H9 (cell line): ENCODE measurements around the gene NUDT22. TPM values are rescaled to one million over a fixed set of nuclear protein-coding genes. Genes with fewer than 3 reads are reported as not detected.
A peak's percentile ranks its signal among the peaks of the same experiment; 100 is the strongest.

ENCODE experiments used
- DNase-seq: peaks from one replicate; pipeline ENCODE4 v3.0.0-alpha.2; 2017
- H2AFZ ChIP-seq: one replicate; pipeline ENCODE4 v1.6.1; 2013; ENCODE audit warnings: mild to moderate bottlenecking, low read length, control low read depth, moderate library complexity
- H2AK5ac ChIP-seq: 2 replicates; pipeline ENCODE4 v1.6.1; 2013; ENCODE audit warnings: low read length, control low read depth, mixed read lengths; ENCODE audit not compliant: insufficient read length
- H2BK120ac ChIP-seq: one replicate; pipeline ENCODE4 v1.6.1; 2013; ENCODE audit warnings: low read depth, mild to moderate bottlenecking, low read length, control low read depth, inconsistent platforms; ENCODE audit not compliant: poor library complexity, severe bottlenecking
- H2BK12ac ChIP-seq: 2 replicates; pipeline ENCODE4 v1.6.1; 2013; ENCODE audit warnings: low read length, control low read depth, mixed read lengths, low read depth; ENCODE audit not compliant: insufficient read length
- H2BK15ac ChIP-seq: 2 replicates; pipeline ENCODE4 v1.6.1; 2013; ENCODE audit warnings: low read depth, low read length, control low read depth
- H2BK20ac ChIP-seq: one replicate; pipeline ENCODE4 v1.6.1; 2013; ENCODE audit warnings: low read depth, mild to moderate bottlenecking, low read length, control low read depth, inconsistent platforms; ENCODE audit not compliant: poor library complexity, severe bottlenecking
- H2BK5ac ChIP-seq: 2 replicates; pipeline ENCODE4 v1.6.1; 2013; ENCODE audit warnings: low read length, control low read depth, mixed read lengths; ENCODE audit not compliant: insufficient read length
- H3K14ac ChIP-seq: 2 replicates; pipeline ENCODE4 v1.6.1; 2013; ENCODE audit warnings: low read length, control low read depth; ENCODE audit not compliant: insufficient read depth
- H3K18ac ChIP-seq: 2 replicates; pipeline ENCODE4 v1.6.1; 2013; ENCODE audit warnings: low read depth, mild to moderate bottlenecking, mixed read lengths, low read length, control low read depth; ENCODE audit not compliant: insufficient read length
- H3K23ac ChIP-seq: 2 replicates; pipeline ENCODE4 v1.6.1; 2013; ENCODE audit warnings: low read length, control low read depth, mixed read lengths, low read depth; ENCODE audit not compliant: insufficient read length
- H3K23me2 ChIP-seq: 2 replicates; pipeline ENCODE4 v1.6.1; 2013; ENCODE audit warnings: low read depth, mild to moderate bottlenecking, mixed read lengths, low read length, control low read depth; ENCODE audit not compliant: insufficient read length, poor library complexity, severe bottlenecking
- H3K27ac ChIP-seq: 2 replicates; pipeline ENCODE4 v1.5.1; 2013; ENCODE audit warnings: low read length, control low read depth, mixed read lengths, low read depth; ENCODE audit not compliant: insufficient read length
- H3K27me3 ChIP-seq: 2 replicates; pipeline ENCODE4 v1.6.1; 2013; ENCODE audit warnings: low read length, control low read depth, inconsistent platforms; ENCODE audit not compliant: insufficient read depth
- H3K4ac ChIP-seq: 2 replicates; pipeline ENCODE4 v1.6.1; 2013; ENCODE audit warnings: low read depth, mild to moderate bottlenecking, control low read depth, inconsistent platforms, low read length, moderate library complexity
- H3K4me1 ChIP-seq: 2 replicates; pipeline ENCODE4 v1.6.1; 2013; ENCODE audit warnings: low read length, control low read depth, inconsistent platforms; ENCODE audit not compliant: insufficient read depth
- H3K4me2 ChIP-seq: 2 replicates; pipeline ENCODE4 v1.6.1; 2013; ENCODE audit warnings: low read length, control low read depth, mixed read lengths; ENCODE audit not compliant: insufficient read length, insufficient read depth
- H3K56ac ChIP-seq: 2 replicates; pipeline ENCODE4 v1.6.1; 2013; ENCODE audit warnings: low read depth, mild to moderate bottlenecking, mixed read lengths, low read length, control low read depth; ENCODE audit not compliant: insufficient read length
- H3K79me1 ChIP-seq: 2 replicates; pipeline ENCODE4 v1.6.1; 2013; ENCODE audit warnings: low read depth, mild to moderate bottlenecking, moderate library complexity, low read length, control low read depth, inconsistent platforms; ENCODE audit not compliant: insufficient read depth, poor library complexity, severe bottlenecking
- H3K79me2 ChIP-seq: 2 replicates; pipeline ENCODE4 v1.6.1; 2013; ENCODE audit warnings: low read length, control low read depth, inconsistent platforms; ENCODE audit not compliant: insufficient read depth
- H3K9ac ChIP-seq: 2 replicates; pipeline ENCODE4 v1.6.1; 2013; ENCODE audit warnings: low read length, control low read depth, mixed read lengths; ENCODE audit not compliant: insufficient read length; ENCODE audit errors: extremely low read depth
- H3K9me3 ChIP-seq: one replicate; pipeline ENCODE4 v1.6.1; 2013; ENCODE audit warnings: low read depth, low read length, inconsistent platforms; ENCODE audit not compliant: control insufficient read depth
- H3T11ph ChIP-seq: one replicate; pipeline ENCODE4 v1.6.1; 2013; ENCODE audit warnings: mild to moderate bottlenecking, low read length, control low read depth, inconsistent platforms
- H4K20me1 ChIP-seq: one replicate; pipeline ENCODE4 v1.6.1; 2013; ENCODE audit not compliant: control insufficient read depth, insufficient read length, insufficient read depth
- H4K5ac ChIP-seq: 2 replicates; pipeline ENCODE4 v1.6.1; 2013; ENCODE audit warnings: low read depth, mild to moderate bottlenecking, mixed read lengths, low read length, control low read depth; ENCODE audit not compliant: insufficient read length
- H4K8ac ChIP-seq: replicated peaks from 2 replicates; pipeline ENCODE4 v1.6.1; 2013; ENCODE audit warnings: low read length, control low read depth, mixed read lengths, low read depth; ENCODE audit not compliant: insufficient read length
- H4K91ac ChIP-seq: 2 replicates; pipeline ENCODE4 v1.6.1; 2013; ENCODE audit warnings: low read depth, mild to moderate bottlenecking, moderate library complexity, mixed read lengths, low read length, control low read depth; ENCODE audit not compliant: insufficient read length
- H3K27ac Mint-ChIP-seq, 3 experiments: 2 replicates in 2 of 3; 3 replicates in 1 of 3; pipeline ENCODE4 v1.8.0; 2020 to 2021; ENCODE audit warnings: mixed read lengths in 3 of 3, mild to moderate bottlenecking in 1 of 3, moderate library complexity in 1 of 3
- H3K27me3 Mint-ChIP-seq: 2 replicates; pipeline ENCODE4 v1.8.0; 2021; ENCODE audit warnings: low read depth, mild to moderate bottlenecking, moderate library complexity, mixed read lengths
- H3K36me3 Mint-ChIP-seq, 3 experiments: 2 replicates in 2 of 3; 3 replicates in 1 of 3; pipeline ENCODE4 v1.8.0; 2020 to 2021; ENCODE audit warnings: low read depth in 3 of 3, mixed read lengths in 3 of 3; ENCODE audit not compliant: insufficient read depth in 1 of 3
- H3K4me1 Mint-ChIP-seq, 2 experiments: 2 replicates each; pipeline ENCODE4 v1.8.0; 2020; ENCODE audit warnings: mixed read lengths in 2 of 2
- H3K4me3 Mint-ChIP-seq, 2 experiments: 2 replicates in 1 of 2; 3 replicates in 1 of 2; pipeline ENCODE4 v1.8.0; 2020 to 2021; ENCODE audit warnings: mild to moderate bottlenecking in 2 of 2, mixed read lengths in 2 of 2, moderate library complexity in 1 of 2
- H3K9me3 Mint-ChIP-seq, 2 experiments: 2 replicates in 1 of 2; 3 replicates in 1 of 2; pipeline ENCODE4 v1.8.0; 2020; ENCODE audit warnings: mild to moderate bottlenecking in 2 of 2, mixed read lengths in 2 of 2, moderate library complexity in 1 of 2
- CTCF ChIP-seq: fragments of 200-600 bp; sonication (generic); conservative IDR thresholded peaks from 3 replicates; pipeline ENCODE4 v1.8.0; 2021; ENCODE audit warnings: antibody characterized with exemption, mild to moderate bottlenecking
- WGBS: extraction: QIAGEN DNeasy Blood & Tissue Kit; methylation state at CpG from one replicate; pipeline ENCODE4 v1.1.7; 2013; ENCODE audit warnings: missing lambda C conversion rate, low lambda C conversion rate, mixed read lengths; ENCODE audit not compliant: insufficient read length; ENCODE audit errors: extremely low coverage; 5-methylcytosine and 5-hydroxymethylcytosine counted together
- total RNA-seq: library from RNA; stranded (reverse); gene quantifications from 2 replicates; pipeline ENCODE4 v1.2.1, GENCODE V29; 2021

The NUDT22 gene
- total RNA-seq, 1 experiment from 2014 or later: 39.6 TPM

- Histone ChIP-seq H3K9me3 (no peaks in the 10 kb centered on the region), H3K79me1 (no peaks in the 10 kb centered on the region), H2BK20ac (no peak overlapping the region), H4K5ac (no peak overlapping the region), H3T11ph (no peak overlapping the region), H2AK5ac (no peak overlapping the region), H3K56ac (no peak overlapping the region), H4K20me1 (no peaks in the 10 kb centered on the region), H3K27me3 (no peaks in the 10 kb centered on the region), H2BK5ac (no peak overlapping the region), H3K18ac (no peak overlapping the region), H3K4me1 (no peaks in the 10 kb centered on the region), H3K23ac (no peak overlapping the region), H3K14ac (no peak overlapping the region), H3K9ac (no peak overlapping the region), H2BK120ac (no peak overlapping the region), H3K79me2 (no peaks in the 10 kb centered on the region), H4K91ac (no peak overlapping the region), H2BK15ac (no peak overlapping the region), H3K4ac (no peak overlapping the region), H2AFZ (no peak overlapping the region), H3K4me2 (no peak overlapping the region), H3K27ac (no peak overlapping the region), H2BK12ac (no peak overlapping the region), H4K8ac (no peak overlapping the region), H3K23me2 (peaks cover 15% of the 10 kb centered on the region)
- Mint-ChIP-seq H3K36me3 (peaks cover 21 to 53% (median 39%) of the 10 kb centered on the region in 3 experiments), H3K27ac (peak overlapping the region in 2 of 3 experiments; percentile 18 to 65; a peak in 1 of 7 replicates), H3K9me3 (no peaks in the 10 kb centered on the region), H3K4me3 (peak overlapping the region in 1 of 2 experiments; percentile 64; a peak in 2 of 5 replicates), H3K4me1 (peaks cover 16 to 26% of the 10 kb centered on the region in 2 experiments), H3K27me3 (no peaks in the 10 kb centered on the region; the same call in 1 of the 2 replicates)
- no peak for TF ChIP-seq CTCF
- WGBS: no CpG with 5 or more reads among the region's 27 CpGs
- no peak for DNase-seq
Measured at GRCh38 chr11:64267207-64267945, 41.3 kb downstream of the NUDT22 start.
